Effector memory CD4-positive, alpha-beta T cell (primary cell): ENCODE data around the gene P3H3.

Experiments used
- DNase-seq, 3 donors: peaks; one replicate each; pipeline ENCODE4 v3.0.0-alpha.2; 2020
- H3K27ac ChIP-seq: 2 replicates; pipeline ENCODE4 v1.7.0; 2013; ENCODE audit warnings: mild to moderate bottlenecking, low read length, moderate library complexity; ENCODE audit not compliant: insufficient read depth, poor library complexity, severe bottlenecking
- H3K27me3 ChIP-seq: replicated peaks from 2 replicates; pipeline ENCODE4 v1.7.0; 2013; ENCODE audit warnings: mild to moderate bottlenecking, low read length; ENCODE audit not compliant: insufficient read depth, control insufficient read depth, poor library complexity, severe bottlenecking
- H3K36me3 ChIP-seq: 2 replicates; pipeline ENCODE4 v1.7.0; 2013; ENCODE audit warnings: mild to moderate bottlenecking, low read length, moderate library complexity; ENCODE audit not compliant: control insufficient read depth, insufficient read depth
- H3K4me1 ChIP-seq: 2 replicates; pipeline ENCODE4 v1.7.0; 2013; ENCODE audit warnings: low read length, mild to moderate bottlenecking; ENCODE audit not compliant: control insufficient read depth, insufficient read depth, poor library complexity, severe bottlenecking
- H3K4me3 ChIP-seq: 2 replicates; pipeline ENCODE4 v1.7.0; 2013; ENCODE audit warnings: low read length, low read depth, mild to moderate bottlenecking; ENCODE audit not compliant: insufficient read depth, poor library complexity, severe bottlenecking
- H3K9me3 ChIP-seq: 2 replicates; pipeline ENCODE4 v1.7.0; 2013; ENCODE audit warnings: mild to moderate bottlenecking, low read length, moderate library complexity; ENCODE audit not compliant: control insufficient read depth

Gene P3H3

DNA sequence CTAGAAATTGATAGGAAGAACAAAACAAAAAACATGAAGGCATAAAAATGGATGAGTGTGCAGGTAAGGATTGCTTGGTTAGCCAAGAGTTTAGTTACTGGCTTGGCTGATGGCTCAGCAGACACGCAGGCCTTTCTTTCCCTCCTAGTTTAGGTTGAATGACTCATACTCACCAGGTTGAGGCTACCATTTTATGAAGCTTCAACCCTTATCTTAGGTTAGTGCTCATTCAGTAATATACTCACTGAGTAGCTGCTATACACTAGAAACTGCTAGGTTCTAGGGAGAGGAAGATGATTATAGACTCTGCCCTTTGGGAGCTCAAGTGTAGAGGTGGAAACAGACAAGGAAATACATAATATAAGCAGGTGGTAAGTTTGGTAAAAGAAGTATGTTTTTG lies 6.0 kb downstream of the P3H3 start:
- no peaks in the 10 kb centered on the region for H3K36me3 ChIP-seq
- H3K4me1 ChIP-seq, result peaks cover 4% of the 10 kb centered on the region
- H3K4me3 ChIP-seq, result no peak overlapping the region
- no peak for DNase-seq
- H3K27ac ChIP-seq, result no peak overlapping the region
- H3K9me3 ChIP-seq, result no peaks in the 10 kb centered on the region
- no peaks in the 10 kb centered on the region for H3K27me3 ChIP-seq

DNA sequence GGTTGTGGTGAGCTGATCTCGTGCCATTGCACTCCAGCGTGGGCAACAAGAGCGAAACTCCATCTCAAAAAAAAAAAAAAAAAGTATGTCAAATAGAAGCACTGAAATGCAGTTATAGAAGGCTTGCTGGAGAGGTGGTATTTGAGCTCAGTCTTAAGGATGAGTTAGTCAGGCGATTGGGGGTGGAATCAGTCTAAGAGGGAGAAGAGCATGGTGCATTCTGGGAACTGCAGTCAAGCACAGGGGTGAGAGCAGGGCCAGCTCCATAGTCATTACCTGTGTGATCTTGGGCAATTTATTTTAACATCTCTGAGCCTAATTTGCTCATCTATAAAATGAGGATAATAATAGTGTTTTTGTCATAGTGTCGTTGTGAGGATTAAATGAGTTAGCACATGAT lies 6.7 kb downstream of the P3H3 start:
- no peaks in the 10 kb centered on the region for H3K9me3 ChIP-seq
- no peaks in the 10 kb centered on the region for H3K4me1 ChIP-seq
- H3K27ac ChIP-seq, result no peak overlapping the region
- H3K4me3 ChIP-seq, result no peak overlapping the region
- no peaks in the 10 kb centered on the region for H3K27me3 ChIP-seq
- H3K36me3 ChIP-seq, result no peaks in the 10 kb centered on the region
- DNase-seq, result no peak

DNA sequence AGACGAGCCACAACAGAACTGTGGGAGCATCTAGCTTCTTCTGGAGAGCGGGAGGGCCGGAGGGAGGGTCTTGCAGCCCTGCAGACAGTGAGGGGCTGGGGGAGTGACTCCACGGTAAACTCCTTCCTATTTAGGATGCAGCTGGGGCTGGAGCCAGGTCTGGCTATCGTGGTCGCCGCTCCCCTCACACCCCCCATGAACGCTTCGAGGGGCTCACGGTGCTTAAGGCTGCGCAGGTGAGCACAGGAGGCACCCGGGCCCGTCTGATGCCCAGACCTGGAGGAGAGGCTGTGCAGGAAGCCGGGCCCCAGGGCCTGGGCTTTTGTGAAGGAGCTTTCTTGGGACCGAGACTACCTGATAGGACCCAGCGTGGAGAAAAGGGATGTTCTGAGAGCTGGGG lies 8.6 kb downstream of the P3H3 start:
- Histone ChIP-seq H3K4me1 (no peaks in the 10 kb centered on the region), H3K27ac (no peak overlapping the region), H3K36me3 (no peaks in the 10 kb centered on the region), H3K27me3 (no peaks in the 10 kb centered on the region), H3K4me3 (no peak overlapping the region), H3K9me3 (no peaks in the 10 kb centered on the region)
- DNase-seq, result no peak

DNA sequence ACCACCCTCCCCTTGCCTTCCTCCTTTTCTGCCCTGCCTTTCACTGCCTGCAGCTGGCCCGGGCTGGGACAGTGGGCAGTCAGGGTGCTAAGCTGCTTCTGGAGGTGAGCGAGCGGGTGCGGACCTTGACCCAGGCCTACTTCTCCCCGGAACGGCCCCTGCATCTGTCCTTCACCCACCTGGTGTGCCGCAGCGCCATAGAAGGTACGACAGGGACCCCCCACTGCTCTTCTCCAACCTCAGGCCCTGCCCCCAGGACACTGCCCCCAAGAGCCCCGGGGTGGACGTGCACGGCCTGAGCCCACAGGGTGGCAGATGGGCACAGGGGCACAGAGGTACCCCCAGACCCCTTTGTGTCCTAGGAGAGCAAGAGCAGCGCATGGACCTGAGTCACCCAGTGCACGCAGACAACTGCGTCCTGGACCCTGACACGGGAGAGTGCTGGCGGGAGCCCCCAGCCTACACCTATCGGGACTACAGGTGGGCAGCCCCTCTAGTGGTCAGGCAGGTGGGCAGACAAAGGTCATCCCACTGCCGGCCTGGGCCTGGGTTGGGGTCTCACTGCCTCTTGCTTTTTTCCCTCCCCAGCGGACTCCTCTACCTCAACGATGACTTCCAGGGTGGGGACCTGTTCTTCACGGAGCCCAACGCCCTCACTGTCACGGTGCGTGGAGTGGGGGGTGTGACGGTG lies 9.3 kb downstream of the P3H3 start:
- no peak overlapping the region for H3K27ac ChIP-seq
- no peaks in the 10 kb centered on the region for H3K4me1 ChIP-seq
- no peaks in the 10 kb centered on the region for H3K27me3 ChIP-seq
- no peak for DNase-seq
- H3K4me3 ChIP-seq, result no peak overlapping the region
- no peaks in the 10 kb centered on the region for H3K36me3 ChIP-seq
- no peaks in the 10 kb centered on the region for H3K9me3 ChIP-seq

DNA sequence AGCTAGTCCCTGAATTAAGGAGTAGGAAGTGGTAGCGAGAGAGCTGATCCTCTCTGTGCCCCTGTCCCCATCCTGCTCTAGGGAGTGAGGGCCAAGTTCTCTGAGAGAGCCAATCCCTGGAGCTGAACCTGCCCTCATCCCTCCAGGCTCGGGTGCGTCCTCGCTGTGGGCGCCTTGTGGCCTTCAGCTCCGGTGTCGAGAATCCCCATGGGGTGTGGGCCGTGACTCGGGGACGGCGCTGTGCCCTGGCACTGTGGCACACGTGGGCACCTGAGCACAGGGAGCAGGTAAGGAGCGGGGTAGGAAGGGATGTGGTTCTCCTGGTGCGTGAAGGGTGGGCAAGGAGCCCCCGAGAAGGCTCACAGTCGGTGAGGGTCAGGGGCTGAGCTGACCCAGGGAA lies 10.6 kb downstream of the P3H3 start:
- Histone ChIP-seq H3K27me3 (no peaks in the 10 kb centered on the region), H3K4me3 (no peak overlapping the region), H3K36me3 (no peaks in the 10 kb centered on the region)

DNA sequence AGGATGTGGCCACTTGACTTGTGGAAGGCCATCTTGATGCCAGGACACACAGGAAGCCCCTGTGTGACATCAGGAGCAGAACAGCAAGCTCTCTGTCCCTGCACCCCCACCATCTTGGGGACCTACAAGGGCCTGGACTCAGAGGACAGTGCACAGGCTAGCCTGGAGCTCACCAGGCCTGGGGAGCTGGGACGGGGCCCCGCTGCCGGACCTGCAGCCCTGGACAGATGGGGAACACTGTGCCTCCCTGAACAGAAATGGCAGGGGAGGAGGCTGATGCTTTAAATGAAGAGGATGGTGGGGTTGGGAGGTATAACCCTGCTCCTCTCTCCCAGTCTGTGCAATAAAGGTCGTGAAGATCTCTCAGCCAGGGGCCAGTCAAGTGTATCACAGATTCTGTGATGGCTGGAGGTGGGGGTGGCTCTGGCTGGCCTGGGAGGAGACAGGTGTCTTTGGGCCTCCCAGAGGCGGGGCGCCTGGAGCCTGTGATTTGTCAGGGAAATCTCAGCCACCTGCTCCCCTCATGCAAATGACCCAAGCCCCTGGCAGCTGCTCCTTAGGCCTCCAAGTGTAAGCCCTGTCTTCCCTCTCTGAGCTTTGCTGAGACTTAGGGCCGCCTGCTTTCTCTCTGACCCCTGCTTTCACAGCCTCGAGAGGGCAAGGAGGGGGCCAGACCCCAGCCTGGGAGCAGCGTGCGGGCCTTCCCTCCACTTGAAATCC lies 11.4 kb downstream of the P3H3 start:
- no peaks in the 10 kb centered on the region for H3K27me3 ChIP-seq
- no peak for DNase-seq
- H3K27ac ChIP-seq, result no peak overlapping the region
- no peaks in the 10 kb centered on the region for H3K4me1 ChIP-seq
- no peak overlapping the region for H3K4me3 ChIP-seq
- no peaks in the 10 kb centered on the region for H3K9me3 ChIP-seq
- H3K36me3 ChIP-seq, result no peaks in the 10 kb centered on the region

More for the DNA sequence above, 10.6 kb downstream of the P3H3 start:
- Histone ChIP-seq H3K27ac (no peak overlapping the region), H3K4me1 (no peaks in the 10 kb centered on the region), H3K9me3 (no peaks in the 10 kb centered on the region)
- no peak for DNase-seq

DNA sequence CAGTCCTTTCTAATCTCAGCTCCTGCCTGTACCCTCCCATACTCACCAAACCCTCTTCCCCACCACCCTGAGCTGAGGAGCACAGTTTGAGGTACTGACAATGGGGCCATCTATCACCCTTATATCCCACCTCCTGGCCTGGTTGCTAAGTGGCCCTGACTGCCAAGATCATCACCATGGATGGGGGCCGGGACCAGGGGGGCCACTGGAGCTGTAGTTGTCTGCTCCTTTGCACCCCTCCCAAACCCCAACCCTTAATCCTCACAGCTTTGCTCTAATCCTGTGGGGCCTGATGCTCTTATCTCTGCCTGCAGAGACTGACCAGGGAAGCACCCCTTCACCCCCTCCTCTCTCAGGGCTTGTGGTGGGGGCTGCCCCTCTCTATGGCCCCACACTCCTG lies 12.1 kb downstream of the P3H3 start:
- Histone ChIP-seq H3K9me3 (no peaks in the 10 kb centered on the region), H3K4me3 (no peak overlapping the region), H3K4me1 (no peaks in the 10 kb centered on the region), H3K27me3 (no peaks in the 10 kb centered on the region), H3K27ac (no peak overlapping the region), H3K36me3 (no peaks in the 10 kb centered on the region)
- no peak for DNase-seq

DNA sequence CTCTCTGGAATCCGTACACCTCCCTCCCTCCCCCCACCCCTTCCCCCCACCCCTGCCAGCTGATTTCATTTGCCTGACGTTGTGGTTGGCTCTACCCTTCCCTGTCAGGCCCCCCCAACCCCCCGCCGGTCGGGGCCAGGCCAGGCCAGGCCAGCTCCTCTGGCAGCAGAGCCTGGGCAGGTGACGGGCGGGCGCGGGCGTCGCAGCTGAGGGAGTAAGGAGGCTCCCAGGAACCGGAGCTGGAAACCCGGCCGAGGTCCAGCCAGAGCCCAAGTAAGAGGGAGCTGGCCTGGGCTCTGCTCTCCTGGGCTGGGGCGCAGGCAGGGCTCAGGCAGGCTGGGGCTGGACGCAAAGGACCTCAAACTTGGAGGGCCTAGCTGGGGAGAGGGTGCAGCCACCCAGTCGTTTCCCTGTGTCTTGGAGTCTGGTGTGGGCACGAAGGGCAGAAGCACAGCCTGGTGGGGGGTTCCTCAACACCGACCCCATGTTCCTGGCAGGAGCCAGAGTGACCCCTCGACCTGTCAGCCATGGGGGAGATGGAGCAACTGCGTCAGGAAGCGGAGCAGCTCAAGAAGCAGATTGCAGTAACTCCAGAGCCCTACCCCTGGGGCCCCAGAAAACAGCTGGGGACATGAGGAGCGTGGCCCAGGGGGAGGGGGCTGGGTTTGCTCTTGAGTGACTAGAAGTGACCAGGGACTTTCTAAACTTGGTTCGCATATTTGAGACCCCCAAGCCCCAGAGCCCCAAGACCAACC lies 12.7 kb downstream of the P3H3 start, which contains the start of gene GNB3:
Gene GNB3 (plus strand): TSS at position 165 of the 755 bp plus-strand sequence. CDS start 363 bp downstream, at position 528.
- no peaks in the 10 kb centered on the region for H3K4me1 ChIP-seq
- no peaks in the 10 kb centered on the region for H3K36me3 ChIP-seq

DNA sequence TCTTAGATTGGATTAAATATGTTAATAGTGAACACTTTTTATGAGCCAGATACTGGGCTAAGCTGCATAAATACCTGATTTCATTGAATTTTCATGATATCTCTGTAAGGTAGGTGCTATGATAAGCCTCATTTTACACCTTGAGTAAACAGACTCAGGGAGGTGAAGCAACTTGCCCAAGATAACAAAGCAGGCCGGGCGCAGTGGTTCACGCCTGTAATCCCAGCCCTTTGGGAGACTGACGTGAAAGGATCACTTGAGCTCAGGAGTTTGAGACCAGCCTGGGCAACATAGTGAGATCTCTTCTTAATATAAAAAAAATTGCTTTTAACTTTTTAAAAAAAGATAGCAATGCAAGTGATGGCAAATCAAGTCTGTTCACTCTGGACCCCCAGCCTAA lies 13.9 kb downstream of the P3H3 start:
- Histone ChIP-seq H3K27ac (no peak overlapping the region), H3K36me3 (no peaks in the 10 kb centered on the region), H3K9me3 (no peaks in the 10 kb centered on the region), H3K4me1 (no peaks in the 10 kb centered on the region), H3K4me3 (no peak overlapping the region), H3K27me3 (no peaks in the 10 kb centered on the region)
- DNase-seq, result no peak

More for the DNA sequence above, 12.7 kb downstream of the P3H3 start, which contains the start of gene GNB3:
- no peak within 1 kb of the TSS for H3K4me3 ChIP-seq
- no peaks in the 10 kb centered on the region for H3K9me3 ChIP-seq
- H3K27ac ChIP-seq, result no peak within 1 kb of the TSS
- no peaks in the 10 kb centered on the region for H3K27me3 ChIP-seq
- DNase-seq, result no peak
